Coronary artery (tissue), 2 donors: ENCODE measurements around the gene KCNQ1.

ENCODE experiments used
- DNase-seq: peaks from one replicate; pipeline ENCODE4 v3.0.0-alpha.2; 2017; ENCODE audit warnings: low spot score
- H3K27ac ChIP-seq, 2 donors: fragments of 200-600 bp; sonication (generic); one replicate each; pipeline ENCODE4 v1.5.1; 2016 to 2019
- H3K4me3 ChIP-seq: fragments of 200-600 bp; sonication (generic); 2 replicates; pipeline ENCODE4 v1.5.1; 2016; ENCODE audit warnings: mild to moderate bottlenecking, moderate library complexity
- CTCF ChIP-seq: fragments of 200-600 bp; sonication (generic); IDR thresholded peaks from one replicate; pipeline ENCODE4 v1.5.1; 2019; ENCODE audit warnings: antibody characterized with exemption

KCNQ1 gene

GRCh38 chr11:2685051-2685450, 240.2 kb downstream of the KCNQ1 start:
- DNase-seq: no peak
- H3K4me3 ChIP-seq: no peak overlapping the region
- TF ChIP-seq CTCF: no peak
- H3K27ac ChIP-seq: no peak overlapping the region

GRCh38 chr11:2685566-2686359, 241.0 kb downstream of the KCNQ1 start:
- no peak for TF ChIP-seq CTCF
- DNase-seq: no peak
- Histone ChIP-seq H3K27ac (no peak overlapping the region), H3K4me3 (no peak overlapping the region)

- H3K4me3 ChIP-seq: no peak overlapping the region
- TF ChIP-seq CTCF: no peak
- DNase-seq: no peak
- H3K27ac ChIP-seq: no peak overlapping the region
Measured at GRCh38 chr11:2686360-2687222, 241.8 kb downstream of the KCNQ1 start.

GRCh38 chr11:2687223-2687530, 242.4 kb downstream of the KCNQ1 start:
- no peak overlapping the region for H3K4me3 ChIP-seq
- no peak for TF ChIP-seq CTCF
- DNase-seq: no peak
- H3K27ac ChIP-seq: no peak overlapping the region

- Histone ChIP-seq H3K4me3 (no peak overlapping the region), H3K27ac (no peak overlapping the region)
- no peak for DNase-seq
- no peak for TF ChIP-seq CTCF
Measured at GRCh38 chr11:2687782-2688191, 243.0 kb downstream of the KCNQ1 start.

- DNase-seq: no peak
- H3K4me3 ChIP-seq: no peak overlapping the region
- H3K27ac ChIP-seq: no peak overlapping the region
- no peak for TF ChIP-seq CTCF
Measured at GRCh38 chr11:2688381-2689231, 243.8 kb downstream of the KCNQ1 start.
